WTC11 (cell line): ENCODE measurements around the gene CNP. TPM values are rescaled to one million over a fixed set of nuclear protein-coding genes. Genes with fewer than 3 reads are reported as not detected.
A peak's percentile ranks its signal among the peaks of the same experiment; 100 is the strongest.
"Not testable (repeated sequence)": the region's sequence is repeated elsewhere in the genome, so short reads cannot be mapped to it uniquely, and the experiment has no call there.

Source experiments
- ATAC-seq: fragments of 200-7000 bp; cut with Tn5 transposase; 2 replicates; pipeline ENCODE4 v1.10.0; 2021; ENCODE audit warnings: mild to moderate bottlenecking, moderate library complexity
- CTCF ChIA-PET: fragments of 300-600 bp; sonication (Branson Sonifier 250); formaldehyde crosslinking; loops from one replicate; lab custom pipeline; 2021; ENCODE audit warnings: antibody characterized with exemption; lab: Charles Lee
- POLR2A ChIA-PET: fragments of 350-600 bp; sonication (Branson Sonifier 250); formaldehyde crosslinking; loops from one replicate; lab custom pipeline; 2021; ENCODE audit warnings: antibody characterized with exemption; lab: Charles Lee
- DNase-seq: peaks from one replicate; pipeline ENCODE4 v3.0.0; 2021; ENCODE audit warnings: low spot score
- H3K27ac Mint-ChIP-seq: 2 replicates; pipeline ENCODE4 v1.8.0; 2021; ENCODE audit warnings: mixed read lengths
- H3K27me3 Mint-ChIP-seq: 2 replicates; pipeline ENCODE4 v1.8.0; 2021; ENCODE audit warnings: low read depth, mild to moderate bottlenecking, moderate library complexity, mixed read lengths
- H3K36me3 Mint-ChIP-seq: 2 replicates; pipeline ENCODE4 v1.8.0; 2021; ENCODE audit warnings: mixed read lengths
- H3K4me1 Mint-ChIP-seq: 2 replicates; pipeline ENCODE4 v1.8.0; 2022; ENCODE audit warnings: mixed read lengths
- H3K4me3 Mint-ChIP-seq: 2 replicates; pipeline ENCODE4 v1.8.0; 2021; ENCODE audit warnings: mild to moderate bottlenecking, moderate library complexity, mixed read lengths
- H3K9me3 Mint-ChIP-seq: 2 replicates; pipeline ENCODE4 v1.8.0; 2021; ENCODE audit warnings: mixed read lengths
- AFF4 ChIP-seq: sonication (generic); formaldehyde crosslinking; IDR thresholded peaks from 2 replicates; pipeline ENCODE4 v1.8.1; 2023; ENCODE audit warnings: mild to moderate bottlenecking, missing genetic modification reagents, borderline replicate concordance
- ATF2 ChIP-seq: sonication (generic); formaldehyde crosslinking; IDR thresholded peaks from 2 replicates; pipeline ENCODE4 v1.8.1; 2022; ENCODE audit warnings: low read depth, missing genetic modification reagents, borderline replicate concordance
- ATF3 ChIP-seq: sonication (generic); formaldehyde crosslinking; conservative IDR thresholded peaks from 2 replicates; pipeline ENCODE4 v1.8.1; 2022; ENCODE audit warnings: mild to moderate bottlenecking, missing genetic modification reagents
- ATF6 ChIP-seq: sonication (generic); formaldehyde crosslinking; IDR thresholded peaks from 2 replicates; pipeline ENCODE4 v1.8.1; 2023; ENCODE audit warnings: mild to moderate bottlenecking, missing genetic modification reagents
- CBFB ChIP-seq: sonication (generic); formaldehyde crosslinking; IDR thresholded peaks from 2 replicates; pipeline ENCODE4 v1.8.1; 2022; ENCODE audit warnings: mild to moderate bottlenecking, low read depth, missing genetic modification reagents
- E2F5 ChIP-seq: sonication (generic); formaldehyde crosslinking; IDR thresholded peaks from 2 replicates; pipeline ENCODE4 v1.8.1; 2022; ENCODE audit warnings: mild to moderate bottlenecking, moderate library complexity, missing genetic modification reagents
- GTF2I ChIP-seq: fragments of 250-450 bp; sonication (Bioruptor Pico); conservative IDR thresholded peaks from 2 replicates; pipeline ENCODE4 v1.4.0; 2021; ENCODE audit warnings: mild to moderate bottlenecking
- HMGXB4 ChIP-seq: sonication (generic); formaldehyde crosslinking; IDR thresholded peaks from 2 replicates; pipeline ENCODE4 v1.8.1; 2023; ENCODE audit warnings: mild to moderate bottlenecking, moderate library complexity, missing genetic modification reagents
- KAT7 ChIP-seq: sonication (generic); formaldehyde crosslinking; IDR thresholded peaks from 2 replicates; pipeline ENCODE4 v1.8.1; 2023; ENCODE audit warnings: missing genetic modification reagents, mild to moderate bottlenecking, borderline replicate concordance
- MAX ChIP-seq: sonication (generic); formaldehyde crosslinking; IDR thresholded peaks from 2 replicates; pipeline ENCODE4 v1.8.0; 2022; ENCODE audit warnings: mild to moderate bottlenecking, missing genetic modification reagents
- MXD4 ChIP-seq: fragments of 250-450 bp; sonication (Bioruptor Pico); IDR thresholded peaks from 2 replicates; pipeline ENCODE4 v1.8.0; 2021; ENCODE audit warnings: mild to moderate bottlenecking, moderate library complexity, borderline replicate concordance
- MYBL2 ChIP-seq: sonication (generic); formaldehyde crosslinking; IDR thresholded peaks from 2 replicates; pipeline ENCODE4 v1.8.1; 2023; ENCODE audit warnings: mild to moderate bottlenecking, moderate library complexity, missing genetic modification reagents
- SP1 ChIP-seq: sonication (generic); formaldehyde crosslinking; conservative IDR thresholded peaks from 2 replicates; pipeline ENCODE4 v1.8.1; 2022; ENCODE audit warnings: missing genetic modification reagents
- ZNF138 ChIP-seq: sonication (generic); formaldehyde crosslinking; conservative IDR thresholded peaks from 2 replicates; pipeline ENCODE4 v1.8.1; 2022; ENCODE audit warnings: mild to moderate bottlenecking, moderate library complexity, missing genetic modification reagents
- ZNF317 ChIP-seq: sonication (generic); formaldehyde crosslinking; IDR thresholded peaks from 2 replicates; pipeline ENCODE4 v1.8.1; 2023; ENCODE audit warnings: low read depth, mild to moderate bottlenecking, moderate library complexity, missing genetic modification reagents, borderline replicate concordance
- ZNF396 ChIP-seq: fragments of 250-450 bp; sonication (Bioruptor Pico); IDR thresholded peaks from 2 replicates; pipeline ENCODE4 v1.8.0; 2021; ENCODE audit warnings: mild to moderate bottlenecking, moderate library complexity, borderline replicate concordance
- total RNA-seq: library from RNA; stranded (reverse); gene quantifications from 3 replicates; pipeline ENCODE4 v1.2.3, GENCODE V29; 2021

CNP gene
- total RNA-seq, 1 experiment from 2014 or later, result 52.5 TPM

- peak overlapping the region; percentile 80 for H3K27ac Mint-ChIP-seq
- ChIA-PET CTCF (interaction anchor here (1.0 to 1.2 kb wide), 3 partner anchors 11 to 21 kb away, joined by 3 to 6 read pairs (median 3); partner anchors contain the start of gene NKIRAS2), POLR2A (interaction anchor here (2.3 kb wide), 1 partner anchor 8 kb away, joined by 7 read pairs; the partner anchor contains the start of gene DNAJC7)
- ATAC-seq, result 0 out of 2 replicates have a peak, but pooled peaks have one; percentile 12
- H3K4me1 Mint-ChIP-seq, result peaks cover 36% of the 10 kb centered on the region
- H3K36me3 Mint-ChIP-seq, result peaks cover 19% of the 10 kb centered on the region
- no peaks in the 10 kb centered on the region for H3K9me3 Mint-ChIP-seq
- H3K27me3 Mint-ChIP-seq, result no peaks in the 10 kb centered on the region
- TF ChIP-seq ZNF138, result no peak
- no peak for TF ChIP-seq CBFB (CRISPR knock-in tag)
- TF ChIP-seq MXD4 (CRISPR knock-in tag), result no peak
- TF ChIP-seq ATF3 (CRISPR knock-in tag), result no peak
- TF ChIP-seq MAX (CRISPR knock-in tag), result no peak
- TF ChIP-seq ZNF396 (CRISPR knock-in tag), result no peak
- TF ChIP-seq E2F5, result no peak
- TF ChIP-seq MYBL2 (CRISPR knock-in tag), result no peak
- TF ChIP-seq AFF4 (CRISPR knock-in tag), result no peak
- TF ChIP-seq KAT7 (CRISPR knock-in tag), result no peak
- no peak for TF ChIP-seq ZNF317
- TF ChIP-seq ATF2 (CRISPR knock-in tag), result no peak
- TF ChIP-seq GTF2I (CRISPR knock-in tag), result no peak
- no peak for TF ChIP-seq SP1
- TF ChIP-seq ATF6, result no peak
- no peak for TF ChIP-seq HMGXB4 (CRISPR knock-in tag)
- no peak overlapping the region for H3K4me3 Mint-ChIP-seq
- DNase-seq, result no peak
Observed at GRCh38 chr17:42009170-42009569, 42.6 kb downstream of the CNP start.

- H3K4me3 Mint-ChIP-seq, H3K9me3 Mint-ChIP-seq, POLR2A ChIA-PET, H3K27me3 Mint-ChIP-seq, DNase-seq, ATAC-seq: not testable (repeated sequence)
- peaks cover 40% of the 10 kb centered on the region for H3K4me1 Mint-ChIP-seq
- H3K36me3 Mint-ChIP-seq, result peaks cover 22% of the 10 kb centered on the region
- CTCF ChIA-PET, result interaction anchor here (1.2 kb wide), 1 partner anchor 15 kb away, joined by 3 read pairs; no protein-coding TSS in a partner anchor
- H3K27ac Mint-ChIP-seq, result peak overlapping the region; percentile 71
Observed at GRCh38 chr17:42010266-42010680, 43.7 kb downstream of the CNP start.
